HEK293 (cell line): ENCODE data around the gene FXYD1.

Experiments
- BCL11A ChIP-seq: fragments of 450-650 bp; formaldehyde crosslinking; IDR thresholded peaks from 2 replicates; pipeline ENCODE4 v1.5.1; 2016; ENCODE audit warnings: low read depth, missing biosample characterization, missing genetic modification characterization
- GLI4 ChIP-seq: fragments of 450-650 bp; formaldehyde crosslinking; IDR thresholded peaks from 2 replicates; pipeline ENCODE4 v1.5.1; 2016; ENCODE audit warnings: missing biosample characterization, missing genetic modification characterization
- HOXA7 ChIP-seq: sonication (generic); formaldehyde crosslinking; IDR thresholded peaks from 2 replicates; pipeline ENCODE4 v1.8.1; 2022; ENCODE audit warnings: missing genetic modification reagents, borderline replicate concordance
- HOXC10 ChIP-seq: sonication (generic); formaldehyde crosslinking; IDR thresholded peaks from 2 replicates; pipeline ENCODE4 v1.8.1; 2023; ENCODE audit warnings: mild to moderate bottlenecking, missing genetic modification reagents
- KLF1 ChIP-seq: fragments of 450-650 bp; formaldehyde crosslinking; IDR thresholded peaks from 2 replicates; pipeline ENCODE4 v1.5.1; 2016; ENCODE audit warnings: missing biosample characterization, missing genetic modification characterization
- PRDM1 ChIP-seq: fragments of 450-650 bp; formaldehyde crosslinking; IDR thresholded peaks from 2 replicates; pipeline ENCODE4; 2016; ENCODE audit warnings: missing biosample characterization, missing genetic modification characterization
- SCRT1 ChIP-seq: fragments of 450-650 bp; formaldehyde crosslinking; IDR thresholded peaks from 2 replicates; pipeline ENCODE4 v1.5.1; 2016; ENCODE audit warnings: missing biosample characterization, missing genetic modification characterization, borderline replicate concordance
- SETDB1 ChIP-seq: IDR thresholded peaks from one replicate; pipeline ENCODE4 v1.6.1; 2017; ENCODE audit warnings: mild to moderate bottlenecking, low read length, moderate library complexity, mixed read lengths; ENCODE audit not compliant: insufficient read length
- SP7 ChIP-seq: fragments of 450-650 bp; formaldehyde crosslinking; IDR thresholded peaks from 2 replicates; pipeline ENCODE4 v1.5.1; 2016; ENCODE audit warnings: missing biosample characterization, missing genetic modification characterization
- TSHZ1 ChIP-seq: fragments of 450-650 bp; formaldehyde crosslinking; IDR thresholded peaks from 2 replicates; pipeline ENCODE4 v1.5.1; 2016; ENCODE audit warnings: missing biosample characterization, missing genetic modification characterization, borderline replicate concordance
- ZBTB26 ChIP-seq: fragments of 450-650 bp; formaldehyde crosslinking; optimal IDR thresholded peaks from 2 replicates; pipeline ENCODE3; 2016; ENCODE audit warnings: missing biosample characterization, mild to moderate bottlenecking, missing genetic modification characterization
- ZNF133 ChIP-seq: fragments of 450-650 bp; formaldehyde crosslinking; IDR thresholded peaks from 2 replicates; pipeline ENCODE4 v1.5.1; 2016; ENCODE audit warnings: missing biosample characterization, missing genetic modification characterization
- ZNF138 ChIP-seq: fragments of 450-650 bp; formaldehyde crosslinking; IDR thresholded peaks from 2 replicates; pipeline ENCODE4 v1.5.1; 2016; ENCODE audit warnings: missing biosample characterization, missing genetic modification characterization, borderline replicate concordance
- ZNF202 ChIP-seq: fragments of 450-650 bp; formaldehyde crosslinking; IDR thresholded peaks from 2 replicates; pipeline ENCODE4 v1.5.1; 2016; ENCODE audit warnings: missing biosample characterization, missing genetic modification characterization, borderline replicate concordance
- ZNF214 ChIP-seq: fragments of 450-650 bp; formaldehyde crosslinking; IDR thresholded peaks from 2 replicates; pipeline ENCODE4 v1.5.1; 2017; ENCODE audit warnings: missing biosample characterization, mild to moderate bottlenecking, missing genetic modification characterization, borderline replicate concordance
- ZNF266 ChIP-seq: fragments of 450-650 bp; formaldehyde crosslinking; IDR thresholded peaks from 2 replicates; pipeline ENCODE4 v1.5.1; 2016; ENCODE audit warnings: missing biosample characterization, missing genetic modification characterization, low read depth
- ZNF302 ChIP-seq: fragments of 450-650 bp; formaldehyde crosslinking; IDR thresholded peaks from 2 replicates; pipeline ENCODE4 v1.5.1; 2016; ENCODE audit warnings: missing biosample characterization, missing genetic modification characterization, low read depth
- ZNF366 ChIP-seq: fragments of 450-650 bp; formaldehyde crosslinking; conservative IDR thresholded peaks from 2 replicates; pipeline ENCODE4 v1.5.1; 2016; ENCODE audit warnings: missing biosample characterization, missing genetic modification characterization
- ZNF391 ChIP-seq: fragments of 450-650 bp; formaldehyde crosslinking; IDR thresholded peaks from 2 replicates; pipeline ENCODE4 v1.5.1; 2016; ENCODE audit warnings: low read depth, missing biosample characterization, missing genetic modification characterization, borderline replicate concordance
- ZNF423 ChIP-seq: fragments of 450-650 bp; formaldehyde crosslinking; IDR thresholded peaks from 2 replicates; pipeline ENCODE4 v1.5.1; 2016; ENCODE audit warnings: missing biosample characterization, missing genetic modification characterization
- ZNF449 ChIP-seq: fragments of 450-650 bp; formaldehyde crosslinking; IDR thresholded peaks from 2 replicates; pipeline ENCODE4 v1.5.1; 2017; ENCODE audit warnings: missing biosample characterization, mild to moderate bottlenecking, missing genetic modification characterization, moderate library complexity
- ZNF473 ChIP-seq: fragments of 450-650 bp; formaldehyde crosslinking; IDR thresholded peaks from 2 replicates; pipeline ENCODE4 v1.5.1; 2017; ENCODE audit warnings: missing biosample characterization, missing genetic modification characterization
- ZNF488 ChIP-seq: fragments of 450-650 bp; formaldehyde crosslinking; IDR thresholded peaks from 2 replicates; pipeline ENCODE4 v1.5.1; 2016; ENCODE audit warnings: missing biosample characterization, missing genetic modification characterization
- ZNF510 ChIP-seq: fragments of 450-650 bp; formaldehyde crosslinking; IDR thresholded peaks from 2 replicates; pipeline ENCODE4 v1.5.1; 2018; ENCODE audit warnings: mild to moderate bottlenecking, missing genetic modification characterization, missing biosample characterization; ENCODE audit not compliant: insufficient replicate concordance
- ZNF514 ChIP-seq: fragments of 450-650 bp; formaldehyde crosslinking; IDR thresholded peaks from 2 replicates; pipeline ENCODE4 v1.5.1; 2016; ENCODE audit warnings: missing biosample characterization, missing genetic modification characterization
- ZNF580 ChIP-seq: fragments of 450-650 bp; formaldehyde crosslinking; IDR thresholded peaks from 2 replicates; pipeline ENCODE4 v1.5.1; 2016; ENCODE audit warnings: missing biosample characterization, missing genetic modification characterization
- ZNF600 ChIP-seq: fragments of 450-650 bp; formaldehyde crosslinking; IDR thresholded peaks from 2 replicates; pipeline ENCODE4 v1.5.1; 2016; ENCODE audit warnings: missing biosample characterization, missing genetic modification characterization
- ZNF626 ChIP-seq: fragments of 450-650 bp; sonication (Bioruptor Pico); formaldehyde crosslinking; IDR thresholded peaks from 2 replicates; pipeline ENCODE4 v1.5.1; 2018; ENCODE audit warnings: missing biosample characterization, missing genetic modification characterization, inconsistent platforms
- ZNF639 ChIP-seq: fragments of 450-650 bp; formaldehyde crosslinking; IDR thresholded peaks from 2 replicates; pipeline ENCODE4 v1.5.1; 2016; ENCODE audit warnings: missing biosample characterization, missing genetic modification characterization
- ZNF670 ChIP-seq: fragments of 450-650 bp; formaldehyde crosslinking; IDR thresholded peaks from 2 replicates; pipeline ENCODE4 v1.5.1; 2016; ENCODE audit warnings: missing biosample characterization, missing genetic modification characterization, low read depth

Gene FXYD1

GRCh38 chr19:35144600-35145436, 6.2 kb downstream of the FXYD1 start (continued):
- TF ChIP-seq ZNF488 (tag by site-specific recombination) = no peak
- no peak for TF ChIP-seq ZNF510 (tag by site-specific recombination)
- 0 out of 2 replicates have a peak, but pooled peaks have one; percentile 22 for TF ChIP-seq ZNF639
- TF ChIP-seq KLF1 (tag by site-specific recombination) = peak; percentile 83
- no peak for TF ChIP-seq ZNF202 (tag by site-specific recombination)
- no peak for TF ChIP-seq ZNF670
- no peak for TF ChIP-seq ZNF214 (tag by site-specific recombination)
- TF ChIP-seq ZNF449 = no peak
- no peak for TF ChIP-seq ZNF423
- TF ChIP-seq SCRT1 (tag by site-specific recombination) = no peak
- no peak for TF ChIP-seq ZNF580 (tag by site-specific recombination)
- no peak for TF ChIP-seq ZNF266 (tag by site-specific recombination)
- peak; percentile 27; the same call in 1 of the 2 replicates for TF ChIP-seq BCL11A (tag by site-specific recombination)
- TF ChIP-seq TSHZ1 (tag by site-specific recombination) = no peak; the same call in 1 of the 2 replicates
- TF ChIP-seq ZNF366 (tag by site-specific recombination) = peak; percentile 82
- no peak for TF ChIP-seq ZNF473 (tag by site-specific recombination)
- no peak for TF ChIP-seq GLI4 (tag by site-specific recombination)
- no peak for TF ChIP-seq ZNF302 (tag by site-specific recombination)
- TF ChIP-seq ZNF138 (tag by site-specific recombination) = no peak
- TF ChIP-seq HOXC10 (CRISPR knock-in tag) = no peak
- no peak for TF ChIP-seq ZNF626
- TF ChIP-seq ZNF391 (tag by site-specific recombination) = no peak
- TF ChIP-seq HOXA7 (CRISPR knock-in tag) = no peak
- peak; percentile 67 for TF ChIP-seq SP7 (tag by site-specific recombination)
- TF ChIP-seq ZBTB26 (tag by site-specific recombination) = peak; percentile 16
- TF ChIP-seq ZNF600 (tag by site-specific recombination) = peak; percentile 30; the same call in 1 of the 2 replicates
- no peak for TF ChIP-seq ZNF133 (tag by site-specific recombination)
- TF ChIP-seq ZNF514 (tag by site-specific recombination) = no peak
- no peak for TF ChIP-seq SETDB1
- TF ChIP-seq PRDM1 (tag by site-specific recombination) = no peak
